Ishikawa (cell line): ENCODE data around the gene GNPDA2.

Experiments used
- CEBPB ChIP-seq: IDR thresholded peaks from 2 replicates; pipeline ENCODE4 v1.6.1; 2012
- CREB1 ChIP-seq: IDR thresholded peaks from 2 replicates; pipeline ENCODE4 v1.6.1; 2012; ENCODE audit warnings: low read depth
- EGR1 ChIP-seq: IDR thresholded peaks from 2 replicates; pipeline ENCODE4 v1.6.1; 2012
- EP300 ChIP-seq: IDR thresholded peaks from 2 replicates; pipeline ENCODE4 v1.6.1; 2012; ENCODE audit warnings: borderline replicate concordance
- FOXM1 ChIP-seq: IDR thresholded peaks from 2 replicates; pipeline ENCODE4 v1.6.1; 2012; ENCODE audit warnings: low read depth, borderline replicate concordance
- NFIC ChIP-seq: IDR thresholded peaks from 2 replicates; pipeline ENCODE4 v1.6.1; 2012
- RAD21 ChIP-seq: IDR thresholded peaks from 2 replicates; pipeline ENCODE4 v1.6.1; 2012; ENCODE audit warnings: low read depth
- TAF1 ChIP-seq: IDR thresholded peaks from 2 replicates; pipeline ENCODE4 v1.6.1; 2012; ENCODE audit warnings: low read depth, mild to moderate bottlenecking
- TCF12 ChIP-seq: IDR thresholded peaks from 2 replicates; pipeline ENCODE4 v1.6.1; 2012; ENCODE audit warnings: low read depth
- TEAD4 ChIP-seq: IDR thresholded peaks from 2 replicates; pipeline ENCODE4 v1.6.1; 2012
- YY1 ChIP-seq: IDR thresholded peaks from 2 replicates; pipeline ENCODE4 v1.6.1; 2012; ENCODE audit warnings: low read depth
- ZBTB7A ChIP-seq: IDR thresholded peaks from 2 replicates; pipeline ENCODE4 v1.6.1; 2012; ENCODE audit warnings: low read depth
- TF ChIP-seq, protein P1 (sequence below): IDR thresholded peaks from 2 replicates; pipeline ENCODE4 v1.6.1; 2012; ENCODE audit warnings: low read depth, mild to moderate bottlenecking
- TF ChIP-seq, protein P2 (sequence below): IDR thresholded peaks from 2 replicates; pipeline ENCODE4 v1.6.1; 2012
- TF ChIP-seq, protein P3 (sequence below): IDR thresholded peaks from 2 replicates; pipeline ENCODE4 v1.6.1; 2012

Gene GNPDA2

DNA sequence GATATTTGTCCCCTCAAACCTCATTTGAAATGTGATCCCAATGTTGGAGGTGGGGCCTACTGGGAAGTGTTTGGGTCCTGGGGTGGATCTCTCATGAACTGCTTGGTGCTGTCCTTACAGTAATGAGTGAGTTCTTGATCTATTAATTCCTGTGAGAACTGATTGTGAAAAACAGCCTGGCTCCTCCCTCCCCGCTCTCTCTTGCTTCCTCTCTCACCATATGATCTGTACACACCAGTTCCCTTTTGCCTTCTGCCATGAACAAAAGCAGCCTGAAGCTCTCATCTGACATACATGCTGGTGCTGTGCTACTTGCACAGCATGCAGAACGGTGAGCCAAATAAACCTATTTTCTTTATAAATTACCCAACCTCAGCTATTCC lies 63.7 kb downstream of the GNPDA2 start:
- no peak for TF ChIP-seq EP300
- TF ChIP-seq, protein P1, sequence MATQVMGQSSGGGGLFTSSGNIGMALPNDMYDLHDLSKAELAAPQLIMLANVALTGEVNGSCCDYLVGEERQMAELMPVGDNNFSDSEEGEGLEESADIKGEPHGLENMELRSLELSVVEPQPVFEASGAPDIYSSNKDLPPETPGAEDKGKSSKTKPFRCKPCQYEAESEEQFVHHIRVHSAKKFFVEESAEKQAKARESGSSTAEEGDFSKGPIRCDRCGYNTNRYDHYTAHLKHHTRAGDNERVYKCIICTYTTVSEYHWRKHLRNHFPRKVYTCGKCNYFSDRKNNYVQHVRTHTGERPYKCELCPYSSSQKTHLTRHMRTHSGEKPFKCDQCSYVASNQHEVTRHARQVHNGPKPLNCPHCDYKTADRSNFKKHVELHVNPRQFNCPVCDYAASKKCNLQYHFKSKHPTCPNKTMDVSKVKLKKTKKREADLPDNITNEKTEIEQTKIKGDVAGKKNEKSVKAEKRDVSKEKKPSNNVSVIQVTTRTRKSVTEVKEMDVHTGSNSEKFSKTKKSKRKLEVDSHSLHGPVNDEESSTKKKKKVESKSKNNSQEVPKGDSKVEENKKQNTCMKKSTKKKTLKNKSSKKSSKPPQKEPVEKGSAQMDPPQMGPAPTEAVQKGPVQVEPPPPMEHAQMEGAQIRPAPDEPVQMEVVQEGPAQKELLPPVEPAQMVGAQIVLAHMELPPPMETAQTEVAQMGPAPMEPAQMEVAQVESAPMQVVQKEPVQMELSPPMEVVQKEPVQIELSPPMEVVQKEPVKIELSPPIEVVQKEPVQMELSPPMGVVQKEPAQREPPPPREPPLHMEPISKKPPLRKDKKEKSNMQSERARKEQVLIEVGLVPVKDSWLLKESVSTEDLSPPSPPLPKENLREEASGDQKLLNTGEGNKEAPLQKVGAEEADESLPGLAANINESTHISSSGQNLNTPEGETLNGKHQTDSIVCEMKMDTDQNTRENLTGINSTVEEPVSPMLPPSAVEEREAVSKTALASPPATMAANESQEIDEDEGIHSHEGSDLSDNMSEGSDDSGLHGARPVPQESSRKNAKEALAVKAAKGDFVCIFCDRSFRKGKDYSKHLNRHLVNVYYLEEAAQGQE = no peak
- no peak for TF ChIP-seq NFIC
- no peak for TF ChIP-seq TCF12
- TF ChIP-seq TEAD4 = no peak
- TF ChIP-seq ZBTB7A = no peak
- no peak for TF ChIP-seq CEBPB
- no peak for TF ChIP-seq EGR1
- TF ChIP-seq CREB1 = no peak
- TF ChIP-seq FOXM1 = no peak
- TF ChIP-seq, protein P2, sequence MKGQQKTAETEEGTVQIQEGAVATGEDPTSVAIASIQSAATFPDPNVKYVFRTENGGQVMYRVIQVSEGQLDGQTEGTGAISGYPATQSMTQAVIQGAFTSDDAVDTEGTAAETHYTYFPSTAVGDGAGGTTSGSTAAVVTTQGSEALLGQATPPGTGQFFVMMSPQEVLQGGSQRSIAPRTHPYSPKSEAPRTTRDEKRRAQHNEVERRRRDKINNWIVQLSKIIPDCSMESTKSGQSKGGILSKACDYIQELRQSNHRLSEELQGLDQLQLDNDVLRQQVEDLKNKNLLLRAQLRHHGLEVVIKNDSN = no peak

DNA sequence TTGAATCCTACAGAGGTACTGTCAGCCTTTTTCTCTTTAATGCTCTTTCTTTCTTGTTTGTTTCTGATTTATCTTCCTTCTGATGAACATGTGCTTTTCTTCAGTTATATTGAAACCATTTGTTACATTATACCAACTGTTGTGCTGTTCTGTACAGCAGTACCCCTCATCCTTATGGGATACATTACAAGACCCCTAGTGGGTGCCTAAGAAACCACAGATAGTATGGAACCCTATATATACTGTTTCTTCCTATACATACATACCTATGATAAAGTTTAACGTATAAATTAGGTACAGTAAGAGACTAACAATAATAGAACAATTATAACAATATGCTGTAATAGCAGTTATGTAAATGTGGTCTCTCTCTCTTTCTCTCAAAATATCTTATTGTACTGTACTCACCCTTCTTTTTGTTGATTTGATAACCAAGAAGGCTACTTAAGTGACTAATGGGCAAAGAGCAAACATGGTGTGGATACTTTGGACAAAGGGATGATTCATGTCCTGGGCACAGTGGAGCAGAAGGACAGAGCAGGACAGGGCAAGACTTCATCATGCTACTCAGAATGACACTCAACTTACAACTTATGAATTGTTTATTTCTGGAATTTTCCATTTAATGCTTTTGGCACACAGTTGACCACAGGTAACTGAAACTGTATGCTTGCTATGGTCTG lies 64.3 kb downstream of the GNPDA2 start:
- TF ChIP-seq NFIC (no peak), TEAD4 (no peak), ZBTB7A (no peak), TCF12 (no peak), YY1 (no peak), EP300 (no peak), RAD21 (no peak), CREB1 (no peak)
- TF ChIP-seq, protein P3, sequence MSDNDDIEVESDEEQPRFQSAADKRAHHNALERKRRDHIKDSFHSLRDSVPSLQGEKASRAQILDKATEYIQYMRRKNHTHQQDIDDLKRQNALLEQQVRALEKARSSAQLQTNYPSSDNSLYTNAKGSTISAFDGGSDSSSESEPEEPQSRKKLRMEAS = no peak

DNA sequence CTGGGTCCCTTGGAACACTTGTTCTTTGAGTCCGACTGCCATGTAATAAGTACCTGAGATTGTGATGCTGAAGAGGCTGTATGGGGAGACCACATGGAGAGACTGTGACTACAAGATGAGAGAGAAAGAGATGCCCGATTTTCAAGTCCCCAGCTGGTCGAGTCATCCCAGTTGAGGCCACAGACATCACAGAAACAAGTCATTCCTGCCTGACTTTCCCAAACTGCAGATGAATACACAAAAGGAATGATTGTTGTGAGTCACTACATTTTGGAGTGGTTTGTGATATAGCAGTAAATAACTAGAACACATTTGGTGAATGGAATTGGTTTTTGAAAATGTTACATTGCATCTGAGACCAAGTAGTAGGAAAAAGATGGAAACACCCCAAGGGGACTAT lies 66.0 kb downstream of the GNPDA2 start:
- TF ChIP-seq, protein P2 = no peak
- TF ChIP-seq FOXM1 (no peak), NFIC (no peak), EP300 (no peak), YY1 (no peak), RAD21 (no peak), TCF12 (no peak), CEBPB (no peak), CREB1 (no peak)

DNA sequence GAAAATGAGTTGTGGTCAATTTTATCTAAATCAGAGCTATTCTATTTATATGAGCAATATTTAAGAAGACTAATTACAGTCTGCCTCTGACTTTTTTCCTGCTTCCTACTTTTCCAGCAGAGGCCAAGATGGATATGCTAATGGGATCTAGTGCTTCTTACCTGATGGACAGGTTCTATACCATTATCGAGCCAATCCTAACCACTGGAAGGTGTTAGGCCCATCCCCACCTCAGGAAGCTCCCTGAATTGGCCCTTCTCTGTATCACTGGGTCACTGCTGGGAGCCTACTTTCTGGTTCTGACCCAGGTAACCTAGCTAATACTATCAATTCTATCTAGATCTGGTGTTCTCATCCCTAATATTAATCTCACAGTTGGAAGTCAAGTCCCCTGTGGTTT lies 74.4 kb downstream of the GNPDA2 start:
- no peak for TF ChIP-seq EP300
- TF ChIP-seq, protein P3 = no peak
- no peak for TF ChIP-seq CREB1
- TF ChIP-seq YY1 = no peak
- TF ChIP-seq NFIC = no peak
- TF ChIP-seq RAD21 = no peak
- TF ChIP-seq, protein P1 = no peak
- TF ChIP-seq, protein P2 = no peak
- TF ChIP-seq TCF12 = no peak
- no peak for TF ChIP-seq ZBTB7A
- no peak for TF ChIP-seq EGR1
- TF ChIP-seq FOXM1 = no peak
- TF ChIP-seq TAF1 = no peak
- no peak for TF ChIP-seq CEBPB
- TF ChIP-seq TEAD4 = no peak
